ENCODE measurements around the gene SHISA8. TPM values are rescaled to one million over a fixed set of nuclear protein-coding genes. Genes with fewer than 3 reads are reported as not detected.

SHISA8 gene
- total and polyA plus RNA-seq, 2 of the 13 experiments (the other 11 are each of a cell fraction or from before 2014, with no cell fraction given) = not detected

- no peak overlapping the region for H2AFZ ChIP-seq (ENCODE audit: low read length)
- intact Hi-C loops (cut with micrococcal nuclease; ENCODE audit: unreplicated experiment) (no loop called here), in situ Hi-C loops (cut with HindIII; ENCODE audit: extremely low pct_ligation_motif_present, low pct_unique_long_range_greater_than_20kb) (loop anchor here (5.0 kb wide), 1 partner anchor 246 kb away; the partner anchor contains the start of gene MEI1)
- FAIRE-seq (no peak), DNase-seq (ENCODE audit: low spot score) (no peak), ATAC-seq (no peak)
- no peak overlapping the region for H3K4me3 ChIP-seq (replicated peaks in 1 of 3; ENCODE audit: insufficient read depth in 1 of 3, low read depth in 2 of 3, low read length in 3 of 3)
- ChIA-PET CTCF (ENCODE audit: low intra/inter-chr PET ratio, low total read pairs) (no interaction called here), POLR2A (no interaction called here)
- no peaks in the 10 kb centered on the region for H3K27me3 ChIP-seq (ENCODE audit: control insufficient read depth in 1 of 2, insufficient read depth in 2 of 2, low read length in 2 of 2)
- peaks cover 8 to 39% of the 10 kb centered on the region in 2 experiments for H3K36me3 ChIP-seq (replicated peaks in 1 of 2; ENCODE audit: control insufficient read depth in 1 of 2, insufficient read depth in 2 of 2, low read length in 2 of 2)
- H3K4me1 ChIP-seq (ENCODE audit: insufficient read depth, low read length) = peaks cover 55% of the 10 kb centered on the region
- H3K79me2 ChIP-seq (ENCODE audit: insufficient read depth, low read length) = peaks cover 13% of the 10 kb centered on the region
- H3K4me2 ChIP-seq (ENCODE audit: low read depth, low read length) = no peak overlapping the region
- BruUV-seq (replicated peaks) = no TSS peak
- H4K20me1 ChIP-seq (ENCODE audit: insufficient read depth, low read length) = no peaks in the 10 kb centered on the region
- H3K9ac ChIP-seq (ENCODE audit: insufficient read depth, low read depth, low read length) = no peak overlapping the region
- no peak overlapping the region for H3K27ac ChIP-seq (ENCODE audit: extremely low read length, insufficient read depth, low read length)
- TF ChIP-seq ZNF558 (CRISPR knock-in tag; IDR thresholded peaks at IDR 0.05; ENCODE audit: borderline replicate concordance) = no peak
- no peak for TF ChIP-seq NFE2L2 (IDR thresholded peaks at IDR 0.05; ENCODE audit: low read length)
- no peak for TF ChIP-seq U2AF2 (IDR thresholded peaks at IDR 0.05; ENCODE audit: low read depth, low read length)
- no peak for TF ChIP-seq ZNF263 (CRISPR knock-in tag; IDR thresholded peaks at IDR 0.05)
- no peak for TF ChIP-seq FOXO4 (CRISPR knock-in tag; conservative IDR thresholded peaks at IDR 0.05)
- TF ChIP-seq HOXA3 (CRISPR knock-in tag; IDR thresholded peaks at IDR 0.05) = no peak
- no peak for TF ChIP-seq DDIT3 (CRISPR knock-in tag; IDR thresholded peaks at IDR 0.05)
- TF ChIP-seq SYNCRIP (IDR thresholded peaks at IDR 0.05; ENCODE audit: insufficient read depth, low read depth, low read length) = no peak
- TF ChIP-seq NFIB (CRISPR knock-in tag; IDR thresholded peaks at IDR 0.05; ENCODE audit: borderline replicate concordance) = no peak
- TF ChIP-seq GLI4 (CRISPR knock-in tag; IDR thresholded peaks at IDR 0.05; ENCODE audit: borderline replicate concordance) = no peak
- no peak for TF ChIP-seq MAZ (IDR thresholded peaks at IDR 0.05; ENCODE audit: borderline replicate concordance, low read depth, low read length)
- TF ChIP-seq MAZ (CRISPR knock-in tag; IDR thresholded peaks at IDR 0.05; ENCODE audit: low read depth) = no peak
- TF ChIP-seq TCF7 (IDR thresholded peaks at IDR 0.05; ENCODE audit: low read depth) = no peak
- no peak for TF ChIP-seq ZSCAN21 (CRISPR knock-in tag; IDR thresholded peaks at IDR 0.05; ENCODE audit: borderline replicate concordance)
- no peak for TF ChIP-seq PHF8 (CRISPR knock-in tag; IDR thresholded peaks at IDR 0.05)
- 86% methylated on average over 6 of the region's 9 CpGs for WGBS (ENCODE audit: low lambda C conversion rate)
- no peaks in the 10 kb centered on the region for H3K9me3 ChIP-seq (ENCODE audit: low read length)
These were observed 28.9 kb upstream of the SHISA8 start for GRCh38 chr22:41943661-41944209.

All from HepG2 (cell line).